ENCODE measurements around the gene WTIP.

WTIP gene

GRCh38 chr19:34480971-34481841, at the start of gene WTIP:
TSS of gene WTIP (plus strand) at chr19:34481758. CDS start at chr19:34481975, 217 bp downstream.
- H3K27me3 ChIP-seq (ENCODE audit: insufficient read depth, low read depth, severe bottlenecking), result no peaks in the 10 kb centered on the region
- TF ChIP-seq CTCF (IDR thresholded peaks at IDR 0.05; ENCODE audit: low read depth, low read length), result no peak
- H3K27ac ChIP-seq, result no peak within 1 kb of the TSS
- peak; percentile 59 for DNase-seq
- H3K9me3 ChIP-seq (ENCODE audit: severe bottlenecking), result no peaks in the 10 kb centered on the region
- H3K36me3 ChIP-seq, result no peaks in the 10 kb centered on the region
- H3K4me3 ChIP-seq (ENCODE audit: low read depth, low read length), result peak within 1 kb of the TSS; percentile 38

- TF ChIP-seq CTCF (IDR thresholded peaks at IDR 0.05; ENCODE audit: low read depth, low read length), result no peak
- DNase-seq, result no peak
- Histone ChIP-seq H3K4me3 (ENCODE audit: low read depth, low read length) (no peak overlapping the region), H3K9me3 (ENCODE audit: severe bottlenecking) (no peaks in the 10 kb centered on the region), H3K27me3 (ENCODE audit: insufficient read depth, low read depth, severe bottlenecking) (no peaks in the 10 kb centered on the region), H3K36me3 (peaks cover 90% of the 10 kb centered on the region), H3K27ac (no peak overlapping the region)
These were observed 48.8 kb upstream of the WTIP start for GRCh38 chr19:34432797-34433196.

- Histone ChIP-seq H3K4me3 (ENCODE audit: low read depth, low read length) (no peak overlapping the region), H3K36me3 (peaks cover 100% of the 10 kb centered on the region), H3K27me3 (ENCODE audit: insufficient read depth, low read depth, severe bottlenecking) (no peaks in the 10 kb centered on the region), H3K27ac (no peak overlapping the region), H3K9me3 (ENCODE audit: severe bottlenecking) (no peaks in the 10 kb centered on the region)
- DNase-seq, result no peak
- TF ChIP-seq CTCF (IDR thresholded peaks at IDR 0.05; ENCODE audit: low read depth, low read length), result no peak
These were observed 44.8 kb upstream of the WTIP start for GRCh38 chr19:34436716-34437115.

DNA sequence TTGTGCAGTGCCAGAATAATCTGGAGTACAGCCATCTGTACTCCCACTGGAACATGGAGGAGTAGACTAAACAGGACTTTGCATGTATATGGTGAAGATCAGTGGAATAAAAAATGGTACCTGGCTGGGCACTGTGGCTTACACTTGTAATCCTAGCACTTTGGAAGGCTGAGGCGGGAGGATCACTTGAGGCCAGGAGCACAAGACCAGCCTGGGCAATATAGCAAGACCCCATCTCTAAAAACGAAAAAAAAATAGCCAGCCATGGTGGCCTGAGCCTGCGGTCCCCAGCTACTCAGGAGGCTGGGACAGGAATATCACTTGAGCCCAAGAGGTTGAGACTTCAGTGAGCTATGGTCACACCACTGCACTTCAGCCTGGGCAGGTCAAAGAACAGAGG, 33.4 kb upstream of the WTIP start:
- no peak for TF ChIP-seq CTCF (IDR thresholded peaks at IDR 0.05; ENCODE audit: low read depth, low read length)
- H3K27ac ChIP-seq, result no peak overlapping the region
- peaks cover 88% of the 10 kb centered on the region for H3K36me3 ChIP-seq
- no peaks in the 10 kb centered on the region for H3K27me3 ChIP-seq (ENCODE audit: insufficient read depth, low read depth, severe bottlenecking)
- no peak for DNase-seq
- H3K4me3 ChIP-seq (ENCODE audit: low read depth, low read length), result no peak overlapping the region
- H3K9me3 ChIP-seq (ENCODE audit: severe bottlenecking), result no peaks in the 10 kb centered on the region

- no peaks in the 10 kb centered on the region for H3K9me3 ChIP-seq (ENCODE audit: severe bottlenecking)
- DNase-seq, result no peak
- no peak for TF ChIP-seq CTCF (IDR thresholded peaks at IDR 0.05; ENCODE audit: low read depth, low read length)
- no peaks in the 10 kb centered on the region for H3K27me3 ChIP-seq (ENCODE audit: insufficient read depth, low read depth, severe bottlenecking)
- H3K27ac ChIP-seq, result no peak overlapping the region
- H3K36me3 ChIP-seq, result peaks cover 85% of the 10 kb centered on the region
- no peak overlapping the region for H3K4me3 ChIP-seq (ENCODE audit: low read depth, low read length)
These were observed 28.8 kb upstream of the WTIP start for GRCh38 chr19:34452723-34453122.
